Immature natural killer cell (primary cell): ENCODE data around the gene FBXL20. TPM values are rescaled to one million over a fixed set of nuclear protein-coding genes. Genes with fewer than 3 reads are reported as not detected.
"Not testable (repeated sequence)": the region's sequence is repeated elsewhere in the genome, so short reads cannot be mapped to it uniquely, and the experiment has no call there.

Source experiments
- DNase-seq, 3 donors: peaks; one replicate each; pipeline ENCODE4 v3.0.0; 2022; ENCODE audit warnings: mixed read lengths in 1 of 3
- H3K27ac Mint-ChIP-seq, 6 donors: one replicate each; pipeline ENCODE4 v1.8.0; 2020; ENCODE audit warnings: mixed read lengths in 6 of 6, mild to moderate bottlenecking in 5 of 6, inconsistent platforms in 4 of 6, moderate library complexity in 3 of 6
- H3K27me3 Mint-ChIP-seq, 3 donors: one replicate each; pipeline ENCODE4 v1.8.0; 2020 to 2021; ENCODE audit warnings: low read depth in 3 of 3, mild to moderate bottlenecking in 3 of 3, mixed read lengths in 3 of 3, moderate library complexity in 3 of 3, inconsistent platforms in 1 of 3
- H3K36me3 Mint-ChIP-seq, 3 donors: one replicate each; pipeline ENCODE4 v1.8.0; 2020; ENCODE audit warnings: mixed read lengths in 3 of 3, inconsistent platforms in 2 of 3, mild to moderate bottlenecking in 2 of 3
- H3K4me1 Mint-ChIP-seq, 2 donors: one replicate each; pipeline ENCODE4 v1.8.0; 2020; ENCODE audit warnings: inconsistent platforms in 2 of 2, mild to moderate bottlenecking in 2 of 2, mixed read lengths in 2 of 2, moderate library complexity in 1 of 2
- H3K4me3 Mint-ChIP-seq, 5 donors: one replicate each; pipeline ENCODE4 v1.8.0; 2020; ENCODE audit warnings: mild to moderate bottlenecking in 5 of 5, mixed read lengths in 5 of 5, inconsistent platforms in 3 of 5, moderate library complexity in 3 of 5
- H3K9me3 Mint-ChIP-seq, 6 donors: one replicate each; pipeline ENCODE4 v1.8.0; 2020; ENCODE audit warnings: mild to moderate bottlenecking in 6 of 6, mixed read lengths in 6 of 6, inconsistent platforms in 4 of 6, moderate library complexity in 3 of 6
- polyA plus RNA-seq, 3 donors: library from polyadenylated mRNA; unstranded; fragments of 300-500 nt; fragmentation: Illumina TruSeq; gene quantifications; one replicate each; pipeline ENCODE4 v1.2.3, GENCODE V29; 2021

Gene FBXL20, protein sequence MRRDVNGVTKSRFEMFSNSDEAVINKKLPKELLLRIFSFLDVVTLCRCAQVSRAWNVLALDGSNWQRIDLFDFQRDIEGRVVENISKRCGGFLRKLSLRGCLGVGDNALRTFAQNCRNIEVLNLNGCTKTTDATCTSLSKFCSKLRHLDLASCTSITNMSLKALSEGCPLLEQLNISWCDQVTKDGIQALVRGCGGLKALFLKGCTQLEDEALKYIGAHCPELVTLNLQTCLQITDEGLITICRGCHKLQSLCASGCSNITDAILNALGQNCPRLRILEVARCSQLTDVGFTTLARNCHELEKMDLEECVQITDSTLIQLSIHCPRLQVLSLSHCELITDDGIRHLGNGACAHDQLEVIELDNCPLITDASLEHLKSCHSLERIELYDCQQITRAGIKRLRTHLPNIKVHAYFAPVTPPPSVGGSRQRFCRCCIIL
- 1 to 10 TPM in 2 of 3 donors, under 1 TPM in 1; 0.55 to 4.9 (median 2.4) TPM for polyA plus RNA-seq

- peaks cover 23 to 34% of the 10 kb centered on the region in 2 donors for H3K4me1 Mint-ChIP-seq
- DNase-seq, result peak; percentile 86 to 90 (median 88)
- H3K4me3 Mint-ChIP-seq, result peak within 1 kb of the TSS; percentile 98 to 99 (median 99)
- H3K27ac Mint-ChIP-seq, result peak within 1 kb of the TSS; percentile 92 to 99 (median 96)
- no peaks in the 10 kb centered on the region for H3K9me3 Mint-ChIP-seq
- peaks cover 7 to 22% (median 16%) of the 10 kb centered on the region in 3 donors for H3K27me3 Mint-ChIP-seq
- H3K36me3 Mint-ChIP-seq, result peaks cover 0 to 3% (median 0%) of the 10 kb centered on the region in 3 donors
These were observed at the start of gene FBXL20 for GRCh38 chr17:39401412-39402243. Gene FBXL20 (minus strand): TSS chr17:39401626. CDS start chr17:39401402, 224 bp downstream.

GRCh38 chr17:39450847-39451581 lies 49.6 kb upstream of the FBXL20 start, which contains the start of gene MED1:
Gene MED1 (minus strand): TSS chr17:39451263. CDS start chr17:39451062, 201 bp downstream.
- H3K27me3 Mint-ChIP-seq, result peaks cover 4 to 5% (median 5%) of the 10 kb centered on the region in 3 donors
- peak within 1 kb of the TSS; percentile 93 to 98 (median 97) for H3K4me3 Mint-ChIP-seq
- H3K27ac Mint-ChIP-seq, result peak within 1 kb of the TSS; percentile 95 to 98 (median 97)
- peaks cover 0 to 5% (median 4%) of the 10 kb centered on the region in 3 donors for H3K36me3 Mint-ChIP-seq
- peak; percentile 93 to 95 (median 94) for DNase-seq
- peaks cover 19 to 27% of the 10 kb centered on the region in 2 donors for H3K4me1 Mint-ChIP-seq
- no peaks in the 10 kb centered on the region for H3K9me3 Mint-ChIP-seq

- DNase-seq, result no peak
- peaks cover 19 to 27% of the 10 kb centered on the region in 2 donors for H3K4me1 Mint-ChIP-seq
- H3K4me3 Mint-ChIP-seq, result peak overlapping the region; percentile 93 to 98 (median 97)
- peak overlapping the region; percentile 95 to 98 (median 97) for H3K27ac Mint-ChIP-seq
- peaks cover 0 to 5% (median 4%) of the 10 kb centered on the region in 3 donors for H3K36me3 Mint-ChIP-seq
- H3K27me3 Mint-ChIP-seq, result peaks cover 4 to 5% (median 5%) of the 10 kb centered on the region in 3 donors
- H3K9me3 Mint-ChIP-seq, result no peaks in the 10 kb centered on the region
These were observed 48.6 kb upstream of the FBXL20 start for GRCh38 chr17:39450051-39450450.

GRCh38 chr17:39447561-39447960 lies 46.1 kb upstream of the FBXL20 start:
- no peak for DNase-seq
- Mint-ChIP-seq H3K27ac (no peak overlapping the region), H3K4me3 (no peak overlapping the region), H3K4me1 (peaks cover 19 to 35% of the 10 kb centered on the region in 2 donors), H3K9me3 (no peaks in the 10 kb centered on the region), H3K27me3 (peaks cover 2 to 5% (median 4%) of the 10 kb centered on the region in 3 donors), H3K36me3 (peaks cover 8 to 15% (median 15%) of the 10 kb centered on the region in 3 donors)

GRCh38 chr17:39443326-39443725 lies 41.9 kb upstream of the FBXL20 start:
- Mint-ChIP-seq H3K4me1 (peaks cover 1 to 23% of the 10 kb centered on the region in 2 donors), H3K4me3 (no peak overlapping the region), H3K36me3 (peaks cover 19 to 42% (median 36%) of the 10 kb centered on the region in 3 donors), H3K27ac (no peak overlapping the region), H3K27me3 (no peaks in the 10 kb centered on the region), H3K9me3 (no peaks in the 10 kb centered on the region)
- DNase-seq, result no peak

- not testable (repeated sequence) for H3K9me3 Mint-ChIP-seq, H3K4me3 Mint-ChIP-seq, DNase-seq, H3K27me3 Mint-ChIP-seq, H3K27ac Mint-ChIP-seq
- peaks cover 0 to 15% of the 10 kb centered on the region in 2 donors for H3K4me1 Mint-ChIP-seq
- peaks cover 19 to 41% (median 32%) of the 10 kb centered on the region in 3 donors for H3K36me3 Mint-ChIP-seq
These were observed 38.4 kb upstream of the FBXL20 start for GRCh38 chr17:39439868-39440267.

DNA sequence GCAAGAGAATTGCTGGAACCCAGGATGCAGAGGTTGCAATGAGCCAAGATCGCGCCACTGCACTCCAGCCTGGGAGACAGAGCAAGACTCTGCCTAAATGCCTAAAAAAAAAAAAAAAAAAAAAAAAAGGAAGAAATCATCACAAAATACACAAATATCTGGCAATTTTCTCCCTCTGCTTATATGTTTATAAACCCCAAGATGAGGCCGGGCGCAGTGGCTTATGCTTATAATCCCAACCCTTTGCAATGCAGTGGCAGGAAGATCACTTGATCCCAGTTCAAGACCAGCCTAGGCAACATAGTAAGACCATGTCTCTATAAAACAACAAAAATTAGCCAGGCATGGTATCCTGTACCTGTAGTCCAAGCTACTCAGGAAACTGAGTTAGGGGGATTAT lies 28.2 kb upstream of the FBXL20 start:
- Mint-ChIP-seq H3K27me3 (no peaks in the 10 kb centered on the region), H3K4me1 (peaks cover 0 to 6% of the 10 kb centered on the region in 2 donors), H3K9me3 (no peaks in the 10 kb centered on the region), H3K36me3 (peaks cover 13 to 28% (median 19%) of the 10 kb centered on the region in 3 donors), H3K27ac (no peak overlapping the region), H3K4me3 (no peak overlapping the region)
- no peak for DNase-seq

DNA sequence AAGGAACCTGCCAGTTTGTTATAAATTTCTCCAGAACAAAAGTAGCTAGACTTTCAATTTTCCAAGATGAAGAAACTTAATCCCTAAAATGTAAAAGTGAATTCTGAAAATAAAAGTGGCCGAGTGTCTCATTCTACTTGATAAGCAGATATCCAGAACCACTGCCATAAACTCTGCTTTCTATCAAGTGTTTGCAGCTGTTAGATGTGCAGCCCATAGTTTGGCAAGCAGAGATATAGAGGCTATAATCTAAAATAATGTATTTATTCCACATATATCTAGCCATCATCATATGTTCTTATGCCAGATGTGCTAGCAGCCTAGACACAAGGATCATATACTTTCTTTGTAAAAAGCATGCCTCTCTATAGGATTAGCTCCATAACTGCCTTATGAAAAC lies 14.7 kb upstream of the FBXL20 start:
- H3K4me1 Mint-ChIP-seq, result no peaks in the 10 kb centered on the region
- no peak for DNase-seq
- no peaks in the 10 kb centered on the region for H3K9me3 Mint-ChIP-seq
- no peak overlapping the region for H3K27ac Mint-ChIP-seq
- no peaks in the 10 kb centered on the region for H3K27me3 Mint-ChIP-seq
- H3K36me3 Mint-ChIP-seq, result peaks cover 5 to 25% (median 15%) of the 10 kb centered on the region in 3 donors
- H3K4me3 Mint-ChIP-seq, result no peak overlapping the region

GRCh38 chr17:39410279-39410678 lies 8.9 kb upstream of the FBXL20 start:
- H3K4me3 Mint-ChIP-seq, result no peak overlapping the region
- H3K27ac Mint-ChIP-seq, result no peak overlapping the region
- H3K36me3 Mint-ChIP-seq, result peaks cover 16 to 42% (median 34%) of the 10 kb centered on the region in 3 donors
- no peaks in the 10 kb centered on the region for H3K9me3 Mint-ChIP-seq
- no peak for DNase-seq
- H3K27me3 Mint-ChIP-seq, result no peaks in the 10 kb centered on the region
- H3K4me1 Mint-ChIP-seq, result no peaks in the 10 kb centered on the region

- no peak for DNase-seq
- Mint-ChIP-seq H3K9me3 (no peaks in the 10 kb centered on the region), H3K36me3 (peaks cover 12 to 35% (median 28%) of the 10 kb centered on the region in 3 donors), H3K27ac (peak overlapping the region in 1 of 6 donors; percentile 11), H3K4me1 (no peaks in the 10 kb centered on the region), H3K4me3 (no peak overlapping the region), H3K27me3 (no peaks in the 10 kb centered on the region)
These were observed 6.9 kb upstream of the FBXL20 start for GRCh38 chr17:39408360-39408759.

GRCh38 chr17:39406951-39407350 lies 5.5 kb upstream of the FBXL20 start:
- Mint-ChIP-seq H3K4me3 (no peak overlapping the region), H3K9me3 (no peaks in the 10 kb centered on the region), H3K27ac (no peak overlapping the region), H3K27me3 (peaks cover 1 to 6% (median 5%) of the 10 kb centered on the region in 3 donors), H3K36me3 (peaks cover 12 to 31% (median 28%) of the 10 kb centered on the region in 3 donors), H3K4me1 (peaks cover 6 to 7% of the 10 kb centered on the region in 2 donors)
- no peak for DNase-seq

DNA sequence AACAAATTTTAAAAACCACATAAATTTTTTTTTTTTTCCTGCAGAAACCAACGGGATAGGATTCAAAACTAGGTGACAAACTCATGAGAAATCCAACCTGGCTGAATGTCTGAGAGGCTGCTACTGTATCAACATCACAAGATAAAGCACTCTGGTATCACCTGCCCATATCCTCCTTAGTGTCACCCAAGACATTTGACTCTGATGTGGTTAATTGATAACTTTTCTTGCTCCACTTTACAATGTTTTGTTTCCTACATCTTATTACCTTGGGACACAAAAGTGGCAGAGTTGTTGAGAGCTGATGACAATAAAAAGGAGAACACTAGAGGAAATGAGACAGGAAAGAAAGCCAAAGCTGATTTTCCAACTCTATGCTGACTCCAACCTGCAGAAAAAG lies 4.0 kb upstream of the FBXL20 start:
- Mint-ChIP-seq H3K4me3 (no peak overlapping the region), H3K9me3 (no peaks in the 10 kb centered on the region), H3K27ac (no peak overlapping the region), H3K27me3 (peaks cover 7 to 17% (median 15%) of the 10 kb centered on the region in 3 donors), H3K36me3 (peaks cover 11 to 26% (median 25%) of the 10 kb centered on the region in 3 donors), H3K4me1 (peaks cover 11 to 13% of the 10 kb centered on the region in 2 donors)
- DNase-seq, result no peak
